K562 (cell line): ENCODE results near the gene GPR85. TPM values are rescaled to one million over a fixed set of nuclear protein-coding genes. Genes with fewer than 3 reads are reported as not detected.
A peak's percentile ranks its signal among the peaks of the same experiment; 100 is the strongest.

Experiments
- ARNT ChIP-seq, 2 experiments: fragments of 450-650 bp; IDR thresholded peaks; 2 replicates each; pipeline ENCODE4 v1.6.1; 2016; ENCODE audit warnings: mild to moderate bottlenecking in 1 of 2
- CBX2 ChIP-seq: fragments of 200-600 bp; sonication (generic); IDR thresholded peaks from one replicate; pipeline ENCODE4 v1.6.1; 2012; ENCODE audit warnings: mild to moderate bottlenecking, low read length, inconsistent platforms; ENCODE audit not compliant: insufficient read depth, poor library complexity, severe bottlenecking
- CBX8 ChIP-seq: fragments of 200-600 bp; sonication (generic); IDR thresholded peaks from 2 replicates; pipeline ENCODE4 v1.6.1; 2012; ENCODE audit warnings: borderline replicate concordance, mixed run types, low read depth, mild to moderate bottlenecking, moderate library complexity, mixed read lengths, low read length, control low read depth, inconsistent platforms; ENCODE audit not compliant: poor library complexity, severe bottlenecking; ENCODE audit errors: extremely low read depth
- CREB1 ChIP-seq, 2 experiments: sonication (generic) in 1 of 2; formaldehyde crosslinking in 1 of 2; IDR thresholded peaks; 2 replicates each; pipeline versions ENCODE4 v1.6.1 to v1.8.0; 2012 to 2022; ENCODE audit warnings: inconsistent platforms in 1 of 2, mild to moderate bottlenecking in 1 of 2, missing genetic modification reagents in 1 of 2, moderate library complexity in 1 of 2
- CREB3 ChIP-seq: fragments of 450-650 bp; conservative IDR thresholded peaks from 2 replicates; pipeline ENCODE4 v1.6.1; 2016; ENCODE audit warnings: missing genetic modification characterization, low read depth, mild to moderate bottlenecking, missing compliant biosample characterization, moderate library complexity
- FOXO4 ChIP-seq: fragments of 450-650 bp; formaldehyde crosslinking; IDR thresholded peaks from 2 replicates; pipeline ENCODE4 v1.4.0; 2020; ENCODE audit warnings: mild to moderate bottlenecking, moderate library complexity
- FOXP1 ChIP-seq: sonication (generic); formaldehyde crosslinking; IDR thresholded peaks from 2 replicates; pipeline ENCODE4 v1.8.0; 2022; ENCODE audit warnings: mild to moderate bottlenecking, missing genetic modification reagents
- MCM7 ChIP-seq, 2 experiments: fragments of 450-650 bp; IDR thresholded peaks; 2 replicates each; pipeline ENCODE4 v1.6.1; 2016 to 2018
- MYC ChIP-seq, 2 experiments: fragments of 250-450 bp in 1 of 2; sonication (Bioruptor Pico) in 1 of 2; IDR thresholded peaks; 2 replicates each; pipeline versions ENCODE4 v1.5.1 to v1.6.1; 2012 to 2021; ENCODE audit warnings: low read depth in 2 of 2, borderline replicate concordance in 1 of 2, improper control_type of control experiment in 1 of 2, low read length in 1 of 2, mild to moderate bottlenecking in 1 of 2, moderate library complexity in 1 of 2
- NFXL1 ChIP-seq: fragments of 450-650 bp; formaldehyde crosslinking; IDR thresholded peaks from 2 replicates; pipeline ENCODE4 v1.4.0; 2021; ENCODE audit warnings: mild to moderate bottlenecking
- NFYB ChIP-seq: IDR thresholded peaks from 2 replicates; pipeline ENCODE4 v1.6.1; 2011; ENCODE audit warnings: mild to moderate bottlenecking, moderate library complexity; ENCODE audit not compliant: insufficient read length; ENCODE audit errors: extremely low read depth
- NR1H2 ChIP-seq: sonication (generic); formaldehyde crosslinking; IDR thresholded peaks from 2 replicates; pipeline ENCODE4 v1.4.0; 2020; ENCODE audit warnings: mild to moderate bottlenecking, missing genetic modification reagents
- NUFIP1 ChIP-seq: fragments of 450-650 bp; IDR thresholded peaks from 2 replicates; pipeline ENCODE4 v1.6.1; 2018; ENCODE audit not compliant: partially characterized antibody
- PHB2 ChIP-seq: fragments of 450-650 bp; IDR thresholded peaks from 2 replicates; pipeline ENCODE4 v1.6.1; 2017; ENCODE audit warnings: low read depth
- PHTF2 ChIP-seq: fragments of 250-450 bp; sonication (Bioruptor Pico); IDR thresholded peaks from 2 replicates; pipeline ENCODE4 v1.5.0; 2021; ENCODE audit warnings: mild to moderate bottlenecking
- RBBP5 ChIP-seq: fragments of 200-600 bp; sonication (generic); IDR thresholded peaks from 2 replicates; pipeline ENCODE4 v1.6.1; 2012; ENCODE audit warnings: borderline replicate concordance, mild to moderate bottlenecking, low read length, control low read depth, inconsistent platforms; ENCODE audit not compliant: insufficient read depth, poor library complexity, severe bottlenecking
- RBFOX2 ChIP-seq: fragments of 200-400 bp; formaldehyde crosslinking; IDR thresholded peaks from 2 replicates; pipeline ENCODE4 v1.6.1; 2017; ENCODE audit warnings: low read depth, mild to moderate bottlenecking, low read length, moderate library complexity
- RFX1 ChIP-seq: fragments of 450-650 bp; IDR thresholded peaks from 2 replicates; pipeline ENCODE4 v1.6.1; 2016; ENCODE audit warnings: mild to moderate bottlenecking, moderate library complexity
- TRIM24 ChIP-seq, 2 experiments: fragments of 450-650 bp; IDR thresholded peaks; 2 replicates each; pipeline ENCODE4 v1.6.1; 2016
- XRCC3 ChIP-seq: fragments of 450-650 bp; IDR thresholded peaks from 2 replicates; pipeline ENCODE4 v1.6.1; 2017; ENCODE audit warnings: mild to moderate bottlenecking, moderate library complexity
- ZBTB2 ChIP-seq: fragments of 450-650 bp; IDR thresholded peaks from 2 replicates; pipeline ENCODE4 v1.6.1; 2016; ENCODE audit warnings: antibody characterized with exemption
- ZFPM2 ChIP-seq: fragments of 250-450 bp; sonication (Bioruptor Pico); IDR thresholded peaks from 2 replicates; pipeline ENCODE4 v1.5.1; 2022; ENCODE audit warnings: mild to moderate bottlenecking
- ZKSCAN8 ChIP-seq: fragments of 200-800 bp; sonication (Bioruptor generic); IDR thresholded peaks from 2 replicates; pipeline ENCODE4 v1.6.1; 2016; ENCODE audit warnings: missing genetic modification characterization, missing compliant biosample characterization
- ZNF212 ChIP-seq: fragments of 450-650 bp; formaldehyde crosslinking; IDR thresholded peaks from 2 replicates; pipeline ENCODE4 v1.4.0; 2020; ENCODE audit warnings: mild to moderate bottlenecking
- ZNF830 ChIP-seq: fragments of 250-450 bp; sonication (Bioruptor Pico); IDR thresholded peaks from 2 replicates; pipeline ENCODE4 v1.5.0; 2021; ENCODE audit warnings: mild to moderate bottlenecking
- ZZZ3 ChIP-seq: fragments of 450-650 bp; IDR thresholded peaks from 2 replicates; pipeline ENCODE4 v1.6.1; 2016; ENCODE audit warnings: antibody characterized with exemption, mild to moderate bottlenecking, moderate library complexity
- polyA plus RNA-seq, 8 experiments: library from polyadenylated mRNA; depleted of rRNA in 4 of 8; stranded (reverse) in 5 of 8; unstranded in 3 of 8; fragments of >200 nt; fragmentation: Nextera tagmentation in 2 of 8; fragmentation: Illumina TruSeq in 1 of 8; extraction: Ambion mirVana in 2 of 8; extraction: Trizol in 1 of 8; gene quantifications; 2 replicates each; pipeline versions ENCODE4 v1.2.1 to v1.2.3, GENCODE V29; 2011 to 2014; ENCODE audit warnings: inconsistent platforms in 1 of 8, missing spikeins in 1 of 8
- total RNA-seq, 7 experiments: library from RNA; depleted of rRNA in 6 of 7; stranded (reverse); fragments of >200 nt in 6 of 7; fragmentation: Illumina TruSeq in 2 of 7; extraction: Trizol in 2 of 7; gene quantifications; 2 replicates each; pipeline versions ENCODE4 v1.2.1 to v1.2.3, GENCODE V29; 2011 to 2021; ENCODE audit warnings: low replicate concordance in 1 of 7

Gene GPR85
- total and polyA plus RNA-seq, 9 of the 15 experiments (the other 6 are each of a cell fraction or from before 2014, with no cell fraction given): 2.9 to 18.2 (median 4.0) TPM

GRCh38 chr7:113085781-113086390, 741 bp downstream of the GPR85 start (continued):
- TF ChIP-seq CBX8: no peak
- no peak for TF ChIP-seq CREB3 (tag)
- 0 out of 2 replicates have a peak, but pooled peaks have one; percentile 48 for TF ChIP-seq ZBTB2
- TF ChIP-seq NFXL1 (CRISPR knock-in tag): no peak
- no peak for TF ChIP-seq NUFIP1
- no peak for TF ChIP-seq NFYB
- TF ChIP-seq MYC (IDR thresholded peaks at IDR 0.05; ENCODE audit: low read depth, low read length): no peak
- no peak for TF ChIP-seq MYC (CRISPR knock-in tag; IDR thresholded peaks at IDR 0.05; ENCODE audit: borderline replicate concordance, low read depth)
- TF ChIP-seq NR1H2: no peak
- no peak for TF ChIP-seq TRIM24 (IDR thresholded peaks at IDR 0.05)
- no peak for TF ChIP-seq RFX1
- TF ChIP-seq RBBP5: no peak
- TF ChIP-seq CREB1 (IDR thresholded peaks at IDR 0.05): no peak
- TF ChIP-seq CREB1 (CRISPR knock-in tag; IDR thresholded peaks at IDR 0.05): no peak
- TF ChIP-seq ZNF830: no peak
- no peak for TF ChIP-seq ZKSCAN8
- no peak for TF ChIP-seq XRCC3
- no peak for TF ChIP-seq CBX2
- TF ChIP-seq ZZZ3: peak; percentile 50; the same call in 1 of the 2 replicates
- peak in 1 of 2 experiments; percentile 34; a peak in 1 of 4 replicates for TF ChIP-seq ARNT (IDR thresholded peaks at IDR 0.05)
- TF ChIP-seq FOXP1 (CRISPR knock-in tag): no peak
- no peak for TF ChIP-seq FOXO4 (CRISPR knock-in tag)
- no peak for TF ChIP-seq PHTF2 (CRISPR knock-in tag)
- no peak for TF ChIP-seq ZNF212 (CRISPR knock-in tag)
- no peak for TF ChIP-seq PHB2
- no peak for TF ChIP-seq RBFOX2
- no peak for TF ChIP-seq MCM7 (IDR thresholded peaks at IDR 0.05)
- TF ChIP-seq ZFPM2 (CRISPR knock-in tag): no peak
